ENCODE results near the gene CNTN1. TPM values are rescaled to one million over a fixed set of nuclear protein-coding genes. Genes with fewer than 3 reads are reported as not detected.

CNTN1 gene
- total RNA-seq, 1 experiment from 2014 or later, result 3.0 TPM

DNA sequence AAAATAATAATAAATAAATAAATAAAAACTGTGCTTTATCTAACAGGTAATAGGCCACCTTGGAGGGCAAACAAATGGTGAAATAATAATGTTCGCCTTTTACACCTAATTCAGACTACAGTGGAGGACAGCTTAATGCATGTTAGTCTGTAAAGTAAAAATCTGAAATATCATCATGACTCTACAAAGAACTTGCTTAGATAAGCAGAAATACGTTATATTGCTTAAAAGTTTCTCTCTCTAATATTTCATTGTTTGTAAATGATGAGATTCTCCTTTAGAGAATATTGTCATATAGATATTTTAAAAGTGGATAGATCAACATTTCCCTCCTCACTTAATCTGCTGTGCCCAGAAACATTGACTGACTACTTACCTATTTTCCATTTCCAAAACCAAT lies 397.2 kb downstream of the CNTN1 start:
- no peaks in the 10 kb centered on the region for H3K79me2 ChIP-seq (ENCODE audit: insufficient read depth, low read length)
- DNase-seq (ENCODE audit: low read depth, low spot score), result no peak
- ChIA-PET RAD21 (ENCODE audit: low non-redundant PET in 1 of 2, low total read pairs in 2 of 2, uncharacterized antibody in 2 of 2, unreplicated experiment in 2 of 2) (no interaction called here), POLR2A (no interaction called here), CTCF (no interaction called here)
- ATAC-seq, result no peak
- TF ChIP-seq SIN3A (IDR thresholded peaks at IDR 0.05; ENCODE audit: low read depth), result no peak
- no peak for TF ChIP-seq SP1 (IDR thresholded peaks at IDR 0.05; ENCODE audit: low read depth)
- no peak for TF ChIP-seq FOSL1 (IDR thresholded peaks at IDR 0.05; ENCODE audit: low read depth)
- no peak for TF ChIP-seq EZH2 (IDR thresholded peaks at IDR 0.05)
- no TSS peak for BruUV-seq (replicated peaks)
- no peaks in the 10 kb centered on the region for H3K36me3 ChIP-seq (ENCODE audit: control insufficient read depth in 1 of 2, insufficient read depth in 2 of 2, low read length in 2 of 2)
- H3K9ac ChIP-seq (ENCODE audit: low read length), result no peak overlapping the region
- no peaks in the 10 kb centered on the region for H3K4me1 ChIP-seq (ENCODE audit: control insufficient read depth in 1 of 2, insufficient read depth in 2 of 2, low read length in 2 of 2)
- no peak overlapping the region for H2AFZ ChIP-seq (ENCODE audit: low read depth, low read length, poor library complexity, severe bottlenecking)
- no peak overlapping the region for H3K4me3 ChIP-seq (replicated peaks in 1 of 2; ENCODE audit: low read depth in 1 of 2, low read length in 2 of 2)
- no peaks in the 10 kb centered on the region for H3K9me3 ChIP-seq (ENCODE audit: control insufficient read depth in 1 of 2, insufficient read depth in 1 of 2, low read depth in 1 of 2, low read length in 2 of 2)
- H3K27ac ChIP-seq (ENCODE audit: low read depth, low read length), result no peak overlapping the region
- no peaks in the 10 kb centered on the region for H3K9me2 ChIP-seq (ENCODE audit: insufficient read depth)
- H4K20me1 ChIP-seq (ENCODE audit: insufficient read depth), result no peaks in the 10 kb centered on the region
- no peaks in the 10 kb centered on the region for H3K27me3 ChIP-seq (ENCODE audit: insufficient read depth, low read length)
- H3K4me2 ChIP-seq (ENCODE audit: low read length), result no peak overlapping the region
- intact Hi-C loops (cut with micrococcal nuclease), result no loop called here

DNA sequence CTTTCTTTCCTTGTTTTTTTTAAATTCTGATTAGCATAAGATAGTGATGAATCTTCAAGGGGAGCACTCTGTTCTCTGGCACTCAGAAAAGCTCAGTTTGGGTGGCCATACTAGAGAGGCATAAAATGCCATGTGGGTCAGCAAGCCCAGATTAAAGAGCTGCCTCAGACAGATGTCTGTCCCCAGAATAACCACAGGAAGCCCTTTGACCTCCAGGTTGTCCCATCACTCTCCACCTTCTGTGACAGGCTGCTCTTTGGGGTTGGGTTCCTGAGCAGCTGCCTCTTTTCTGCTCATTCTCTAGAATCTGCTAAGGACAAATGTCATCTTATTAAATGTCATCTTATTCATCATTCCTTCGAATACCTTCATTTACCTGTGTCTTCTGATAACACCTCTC lies 399.9 kb downstream of the CNTN1 start:
- H4K20me1 ChIP-seq (ENCODE audit: insufficient read depth), result no peaks in the 10 kb centered on the region
- H3K9me2 ChIP-seq (ENCODE audit: insufficient read depth), result no peaks in the 10 kb centered on the region
- no peak overlapping the region for H3K9ac ChIP-seq (ENCODE audit: low read length)
- H3K4me3 ChIP-seq (replicated peaks in 1 of 2; ENCODE audit: low read depth in 1 of 2, low read length in 2 of 2), result no peak overlapping the region
- no peaks in the 10 kb centered on the region for H3K9me3 ChIP-seq (ENCODE audit: control insufficient read depth in 1 of 2, insufficient read depth in 1 of 2, low read depth in 1 of 2, low read length in 2 of 2)
- no TSS peak for BruUV-seq (replicated peaks)
- RAD21 ChIA-PET (ENCODE audit: low non-redundant PET in 1 of 2, low total read pairs in 2 of 2, uncharacterized antibody in 2 of 2, unreplicated experiment in 2 of 2), result no interaction called here
- CTCF ChIA-PET, result no interaction called here
- no peak for ATAC-seq
- H3K27ac ChIP-seq (ENCODE audit: low read depth, low read length), result no peak overlapping the region
- no peaks in the 10 kb centered on the region for H3K27me3 ChIP-seq (ENCODE audit: insufficient read depth, low read length)
- POLR2A ChIA-PET, result no interaction called here
- no peaks in the 10 kb centered on the region for H3K79me2 ChIP-seq (ENCODE audit: insufficient read depth, low read length)
- TF ChIP-seq, protein P1, sequence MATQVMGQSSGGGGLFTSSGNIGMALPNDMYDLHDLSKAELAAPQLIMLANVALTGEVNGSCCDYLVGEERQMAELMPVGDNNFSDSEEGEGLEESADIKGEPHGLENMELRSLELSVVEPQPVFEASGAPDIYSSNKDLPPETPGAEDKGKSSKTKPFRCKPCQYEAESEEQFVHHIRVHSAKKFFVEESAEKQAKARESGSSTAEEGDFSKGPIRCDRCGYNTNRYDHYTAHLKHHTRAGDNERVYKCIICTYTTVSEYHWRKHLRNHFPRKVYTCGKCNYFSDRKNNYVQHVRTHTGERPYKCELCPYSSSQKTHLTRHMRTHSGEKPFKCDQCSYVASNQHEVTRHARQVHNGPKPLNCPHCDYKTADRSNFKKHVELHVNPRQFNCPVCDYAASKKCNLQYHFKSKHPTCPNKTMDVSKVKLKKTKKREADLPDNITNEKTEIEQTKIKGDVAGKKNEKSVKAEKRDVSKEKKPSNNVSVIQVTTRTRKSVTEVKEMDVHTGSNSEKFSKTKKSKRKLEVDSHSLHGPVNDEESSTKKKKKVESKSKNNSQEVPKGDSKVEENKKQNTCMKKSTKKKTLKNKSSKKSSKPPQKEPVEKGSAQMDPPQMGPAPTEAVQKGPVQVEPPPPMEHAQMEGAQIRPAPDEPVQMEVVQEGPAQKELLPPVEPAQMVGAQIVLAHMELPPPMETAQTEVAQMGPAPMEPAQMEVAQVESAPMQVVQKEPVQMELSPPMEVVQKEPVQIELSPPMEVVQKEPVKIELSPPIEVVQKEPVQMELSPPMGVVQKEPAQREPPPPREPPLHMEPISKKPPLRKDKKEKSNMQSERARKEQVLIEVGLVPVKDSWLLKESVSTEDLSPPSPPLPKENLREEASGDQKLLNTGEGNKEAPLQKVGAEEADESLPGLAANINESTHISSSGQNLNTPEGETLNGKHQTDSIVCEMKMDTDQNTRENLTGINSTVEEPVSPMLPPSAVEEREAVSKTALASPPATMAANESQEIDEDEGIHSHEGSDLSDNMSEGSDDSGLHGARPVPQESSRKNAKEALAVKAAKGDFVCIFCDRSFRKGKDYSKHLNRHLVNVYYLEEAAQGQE (IDR thresholded peaks at IDR 0.05; ENCODE audit: low read depth), result no peak
- TF ChIP-seq, protein P2, sequence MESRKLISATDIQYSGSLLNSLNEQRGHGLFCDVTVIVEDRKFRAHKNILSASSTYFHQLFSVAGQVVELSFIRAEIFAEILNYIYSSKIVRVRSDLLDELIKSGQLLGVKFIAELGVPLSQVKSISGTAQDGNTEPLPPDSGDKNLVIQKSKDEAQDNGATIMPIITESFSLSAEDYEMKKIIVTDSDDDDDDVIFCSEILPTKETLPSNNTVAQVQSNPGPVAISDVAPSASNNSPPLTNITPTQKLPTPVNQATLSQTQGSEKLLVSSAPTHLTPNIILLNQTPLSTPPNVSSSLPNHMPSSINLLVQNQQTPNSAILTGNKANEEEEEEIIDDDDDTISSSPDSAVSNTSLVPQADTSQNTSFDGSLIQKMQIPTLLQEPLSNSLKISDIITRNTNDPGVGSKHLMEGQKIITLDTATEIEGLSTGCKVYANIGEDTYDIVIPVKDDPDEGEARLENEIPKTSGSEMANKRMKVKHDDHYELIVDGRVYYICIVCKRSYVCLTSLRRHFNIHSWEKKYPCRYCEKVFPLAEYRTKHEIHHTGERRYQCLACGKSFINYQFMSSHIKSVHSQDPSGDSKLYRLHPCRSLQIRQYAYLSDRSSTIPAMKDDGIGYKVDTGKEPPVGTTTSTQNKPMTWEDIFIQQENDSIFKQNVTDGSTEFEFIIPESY (IDR thresholded peaks at IDR 0.05; ENCODE audit: extremely low read depth, insufficient replicate concordance, low read length), result no peak
- TF ChIP-seq, protein P3, sequence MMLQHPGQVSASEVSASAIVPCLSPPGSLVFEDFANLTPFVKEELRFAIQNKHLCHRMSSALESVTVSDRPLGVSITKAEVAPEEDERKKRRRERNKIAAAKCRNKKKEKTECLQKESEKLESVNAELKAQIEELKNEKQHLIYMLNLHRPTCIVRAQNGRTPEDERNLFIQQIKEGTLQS (IDR thresholded peaks at IDR 0.05), result no peak
- no peak for TF ChIP-seq EGR1 (IDR thresholded peaks at IDR 0.05; ENCODE audit: low read depth)
- no peak for TF ChIP-seq EZH2phosphoT487 (IDR thresholded peaks at IDR 0.05; ENCODE audit: borderline replicate concordance)
- no peak overlapping the region for H2AFZ ChIP-seq (ENCODE audit: low read depth, low read length, poor library complexity, severe bottlenecking)
- no peaks in the 10 kb centered on the region for H3K4me1 ChIP-seq (ENCODE audit: control insufficient read depth in 1 of 2, insufficient read depth in 2 of 2, low read length in 2 of 2)
- H3K36me3 ChIP-seq (ENCODE audit: control insufficient read depth in 1 of 2, insufficient read depth in 2 of 2, low read length in 2 of 2), result no peaks in the 10 kb centered on the region
- intact Hi-C loops (cut with micrococcal nuclease), result no loop called here
- no peak overlapping the region for H3K4me2 ChIP-seq (ENCODE audit: low read length)
- DNase-seq (ENCODE audit: low read depth, low spot score), result no peak

All from HCT116 (cell line).